NOMO-1 (cell line): ENCODE results near the gene CWC15.
"Not testable (repeated sequence)": the region's sequence is repeated elsewhere in the genome, so short reads cannot be mapped to it uniquely, and the experiment has no call there.

ENCODE experiments used
- DNase-seq, 2 experiments: peaks; one replicate each; lab custom pipeline; 2025; ENCODE audit not compliant: unreplicated experiment in 2 of 2; lab: John Stamatoyannopoulos, UW

Gene CWC15

GRCh38 chr11:94973099-94973968 lies at the start of gene CWC15, which contains the start of gene KDM4D:
TSS of gene CWC15 (minus strand) at chr11:94973556. CDS start at chr11:94972185, 1,371 bp downstream.
TSS of gene KDM4D (plus strand) at chr11:94973709. CDS start at chr11:94997373, 23,664 bp downstream.
- peak; percentile 94 to 95 for DNase-seq

DNA sequence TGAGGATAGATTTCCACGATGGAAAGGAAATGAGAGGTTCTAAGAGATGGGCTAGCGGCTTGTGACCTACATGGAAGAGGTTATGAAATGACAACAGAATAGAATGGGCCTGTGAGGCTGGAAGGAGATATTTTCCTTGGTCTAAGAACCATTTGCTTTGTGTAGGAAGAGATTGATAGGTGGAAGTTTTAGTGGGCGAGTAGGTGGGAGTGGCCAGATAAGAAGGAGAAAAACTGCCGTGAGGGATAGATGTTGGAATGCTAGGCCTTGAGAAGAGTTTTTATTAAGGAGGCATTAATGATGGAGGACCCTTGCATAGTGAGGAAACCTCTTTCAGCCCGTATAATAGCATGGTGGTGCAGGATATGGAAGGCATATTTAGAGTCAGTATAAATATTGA lies 48.1 kb upstream of the CWC15 start:
- DNase-seq, result not testable (repeated sequence)

- no peak for DNase-seq
Observed at GRCh38 chr11:95016139-95016538, 42.8 kb upstream of the CWC15 start.

DNA sequence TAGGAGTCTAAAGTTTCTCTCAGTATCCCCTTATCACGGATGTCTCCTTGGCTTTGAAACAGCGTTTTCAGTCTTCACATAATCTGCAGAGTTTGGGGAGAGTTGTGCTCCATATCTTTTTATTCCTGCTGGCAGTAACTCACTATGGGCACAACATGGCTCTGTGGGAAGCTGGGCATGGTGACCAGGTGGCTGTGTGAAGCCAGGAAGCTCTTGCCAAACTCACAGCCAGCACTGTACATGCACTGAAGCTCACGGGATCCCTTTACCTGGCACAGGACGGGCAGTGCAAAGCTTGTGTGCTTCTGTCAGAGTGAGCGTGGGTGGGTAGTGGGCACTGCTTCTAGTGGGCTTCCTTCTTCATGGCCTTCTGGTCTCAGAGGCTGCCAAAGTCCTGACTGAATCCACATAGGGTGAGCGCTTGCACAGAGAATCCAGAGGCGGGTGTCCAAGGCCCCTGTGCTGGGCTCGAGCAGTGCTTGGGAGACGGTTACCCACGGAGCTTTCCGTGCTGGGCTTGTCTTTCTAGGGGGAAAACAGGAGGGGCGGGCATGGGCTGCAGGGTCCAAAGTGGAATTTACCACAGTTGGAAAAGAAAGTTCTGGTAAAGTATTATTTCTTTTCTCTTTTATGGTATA lies 40.9 kb upstream of the CWC15 start:
- no peak for DNase-seq

DNA sequence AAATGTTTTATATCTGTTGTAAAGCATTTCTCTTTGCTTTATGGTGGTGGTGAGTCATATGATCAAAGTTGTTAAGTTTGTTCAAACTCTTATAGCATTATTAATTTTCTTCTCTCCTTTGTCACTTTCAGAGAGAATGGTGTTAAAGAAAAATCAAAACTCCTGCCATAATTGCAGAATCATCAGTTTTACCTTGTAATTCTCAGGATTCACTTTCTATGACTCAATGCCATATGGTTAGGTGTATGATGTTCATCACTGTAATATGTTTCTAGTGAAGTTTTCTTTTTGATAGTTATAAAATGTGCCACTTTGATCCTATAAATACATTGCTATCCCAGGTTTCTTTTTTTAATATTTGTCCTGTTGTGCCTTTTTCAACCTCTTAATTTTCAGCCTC lies 38.0 kb upstream of the CWC15 start:
- DNase-seq, result no peak

GRCh38 chr11:95005642-95006041 lies 32.3 kb upstream of the CWC15 start:
- DNase-seq, result no peak

- DNase-seq, result no peak
Observed at GRCh38 chr11:95003716-95004115, 30.4 kb upstream of the CWC15 start.

DNA sequence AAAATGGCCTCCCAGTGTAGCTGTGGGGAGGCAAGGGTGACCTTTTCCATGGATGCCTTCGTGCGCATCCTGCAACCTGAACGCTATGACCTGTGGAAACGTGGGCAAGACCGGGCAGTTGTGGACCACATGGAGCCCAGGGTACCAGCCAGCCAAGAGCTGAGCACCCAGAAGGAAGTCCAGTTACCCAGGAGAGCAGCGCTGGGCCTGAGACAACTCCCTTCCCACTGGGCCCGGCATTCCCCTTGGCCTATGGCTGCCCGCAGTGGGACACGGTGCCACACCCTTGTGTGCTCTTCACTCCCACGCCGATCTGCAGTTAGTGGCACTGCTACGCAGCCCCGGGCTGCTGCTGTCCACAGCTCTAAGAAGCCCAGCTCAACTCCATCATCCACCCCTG lies 24.9 kb upstream of the CWC15 start:
- DNase-seq, result no peak

DNA sequence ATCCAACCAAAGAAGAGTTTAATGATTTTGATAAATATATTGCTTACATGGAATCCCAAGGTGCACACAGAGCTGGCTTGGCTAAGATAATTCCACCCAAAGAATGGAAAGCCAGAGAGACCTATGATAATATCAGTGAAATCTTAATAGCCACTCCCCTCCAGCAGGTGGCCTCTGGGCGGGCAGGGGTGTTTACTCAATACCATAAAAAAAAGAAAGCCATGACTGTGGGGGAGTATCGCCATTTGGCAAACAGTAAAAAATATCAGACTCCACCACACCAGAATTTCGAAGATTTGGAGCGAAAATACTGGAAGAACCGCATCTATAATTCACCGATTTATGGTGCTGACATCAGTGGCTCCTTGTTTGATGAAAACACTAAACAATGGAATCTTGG lies 24.1 kb upstream of the CWC15 start:
- DNase-seq, result no peak

DNA sequence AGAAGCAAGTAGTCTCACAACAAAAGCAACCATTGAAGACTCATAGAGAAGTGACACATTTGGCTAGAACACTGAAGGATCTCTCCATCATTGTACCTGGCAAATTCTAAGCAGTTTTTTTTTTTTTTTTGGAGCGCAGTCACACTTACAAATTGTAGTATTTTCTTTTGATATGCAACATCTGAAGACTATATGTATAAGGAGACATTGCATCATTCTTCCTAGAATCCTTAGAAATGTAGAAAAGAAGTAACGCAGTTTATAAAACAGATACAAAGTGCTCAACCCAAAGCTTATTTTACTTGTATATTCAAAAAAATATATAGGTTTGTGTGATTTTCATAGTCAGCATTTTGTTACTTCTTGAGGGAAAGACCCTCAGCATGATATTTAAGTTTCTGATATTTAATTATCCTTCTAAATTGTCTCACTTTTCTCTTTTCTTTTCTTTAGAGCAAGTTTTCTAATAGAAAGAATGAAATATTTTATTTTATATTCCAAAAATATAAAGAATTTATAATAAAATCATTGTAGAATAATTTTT lies 20.1 kb upstream of the CWC15 start:
- DNase-seq, result no peak

- DNase-seq, result no peak
Observed at GRCh38 chr11:94988748-94989147, 15.4 kb upstream of the CWC15 start.

GRCh38 chr11:94987378-94987777 lies 14.0 kb upstream of the CWC15 start:
- DNase-seq, result no peak

- no peak for DNase-seq
Observed at GRCh38 chr11:94975599-94975998, 2.2 kb upstream of the CWC15 start.

DNA sequence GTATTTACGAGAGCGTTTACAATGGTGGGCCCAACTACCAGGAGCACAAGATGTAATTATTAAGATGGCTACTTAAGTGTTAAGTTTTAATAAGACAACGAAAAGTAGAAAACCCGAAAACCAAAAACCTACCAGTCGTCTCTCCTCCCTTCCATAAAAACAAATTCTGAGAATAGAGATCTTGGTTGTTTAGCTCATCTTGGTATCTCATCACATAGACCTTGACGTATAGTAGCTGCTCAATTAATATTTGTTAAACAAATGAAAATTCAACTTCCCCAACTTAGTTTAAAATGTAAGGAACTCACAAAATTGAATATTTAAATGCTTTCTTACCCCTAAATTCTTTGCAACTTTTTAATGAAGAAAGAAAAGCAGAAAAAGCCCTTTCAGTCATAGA lies 822 bp upstream of the CWC15 start:
- DNase-seq, result no peak

DNA sequence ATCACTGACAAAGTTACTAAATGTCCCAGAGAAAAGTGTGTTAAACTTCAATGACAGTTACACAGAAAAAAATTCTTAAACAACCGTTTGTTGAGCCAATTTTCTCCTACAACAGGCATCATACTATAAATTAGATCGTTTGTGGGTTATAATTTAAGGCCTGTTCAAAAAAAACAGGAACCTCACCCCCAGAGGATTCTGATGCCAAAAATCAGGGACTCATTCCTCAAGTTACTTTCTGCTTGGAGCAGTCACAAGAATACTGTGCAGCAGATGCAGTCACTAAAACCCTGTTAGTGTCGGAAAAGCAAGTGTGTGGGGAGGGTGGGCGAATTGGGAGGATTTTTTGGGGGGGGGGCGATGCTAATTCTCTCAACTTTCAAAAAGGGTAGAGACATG lies 657 bp downstream of the CWC15 start:
- peak in 1 of 2 experiments; percentile 15 for DNase-seq

- no peak for DNase-seq
Observed at GRCh38 chr11:94968334-94968958, 4.9 kb downstream of the CWC15 start.

DNA sequence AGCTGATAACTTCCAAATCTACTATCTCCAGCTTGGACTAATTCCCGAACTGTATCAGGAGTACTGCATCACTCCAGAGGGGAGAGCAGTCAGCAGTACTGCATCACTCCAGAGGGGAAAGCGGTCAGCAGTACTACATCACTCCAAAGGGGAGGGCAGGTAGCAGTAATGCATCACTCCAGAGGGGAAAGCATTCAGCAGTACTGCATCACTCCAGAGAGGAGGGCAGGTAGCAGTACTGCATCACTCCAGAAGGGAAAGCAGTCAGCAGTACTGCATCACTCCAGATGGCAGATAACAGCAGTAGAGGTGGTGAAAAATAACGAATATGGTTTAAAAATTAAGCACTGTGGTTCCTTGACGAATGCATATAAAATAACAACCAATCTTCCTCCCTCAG lies 8.4 kb downstream of the CWC15 start:
- no peak for DNase-seq

- no peak for DNase-seq
Observed at GRCh38 chr11:94961255-94961654, 12.1 kb downstream of the CWC15 start.

- DNase-seq, result no peak
Observed at GRCh38 chr11:94960488-94960887, 12.9 kb downstream of the CWC15 start.

DNA sequence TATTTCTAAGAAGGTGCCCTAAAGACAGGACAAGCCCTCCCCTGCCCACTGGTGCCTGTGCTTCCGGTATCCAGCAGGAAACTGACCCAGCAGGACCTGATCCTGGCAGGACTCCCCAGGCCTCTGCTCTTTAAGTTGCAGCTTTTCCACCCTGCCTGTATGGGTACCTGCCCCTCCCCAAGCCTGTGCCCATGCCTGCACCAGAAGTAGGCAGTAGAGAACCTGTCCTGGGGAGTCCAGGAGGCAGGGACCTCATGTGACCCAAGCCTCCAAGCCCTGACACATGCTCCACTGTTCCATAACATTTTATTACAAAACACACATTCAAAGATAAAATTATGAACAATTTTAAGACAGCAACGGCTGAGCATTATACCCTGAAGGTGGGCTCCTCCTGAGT lies 14.2 kb downstream of the CWC15 start:
- DNase-seq, result no peak

DNA sequence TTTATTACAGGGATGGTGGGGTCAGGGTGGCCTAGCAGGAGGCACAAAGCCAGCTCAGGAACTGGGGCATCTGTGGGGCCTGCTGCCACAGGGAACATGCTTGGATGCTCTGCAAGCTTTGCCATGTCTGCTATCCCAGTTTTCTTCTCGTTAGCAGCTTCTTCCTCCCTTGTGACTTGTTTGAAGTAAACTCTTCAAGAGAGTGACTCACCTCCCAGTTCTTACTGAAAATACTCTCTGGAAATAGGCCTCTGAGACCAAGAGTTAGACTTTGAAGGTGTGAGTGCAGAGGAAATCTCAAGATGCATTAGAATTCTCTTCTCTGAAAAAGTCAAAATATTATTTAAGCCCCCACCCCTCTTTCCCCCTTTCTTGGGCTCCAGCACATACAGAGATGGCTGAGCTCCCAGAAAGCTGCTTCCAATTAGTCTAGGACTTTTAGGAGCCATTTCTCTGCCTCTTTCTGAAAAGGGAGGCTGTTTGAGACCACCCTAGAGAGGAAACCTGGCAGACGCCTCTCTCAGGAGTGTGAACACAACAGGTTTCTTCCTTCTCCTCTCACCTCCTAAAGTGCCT lies 15.1 kb downstream of the CWC15 start:
- no peak for DNase-seq
